NB4 (cell line): ENCODE measurements around the gene KIAA1671.

Experiments
- POLR2A ChIP-seq: IDR thresholded peaks from 2 replicates; pipeline ENCODE4 v1.6.1; 2011; ENCODE audit warnings: mild to moderate bottlenecking; ENCODE audit not compliant: insufficient read length; ENCODE audit errors: extremely low read depth
- TF ChIP-seq, protein P1 (sequence below): IDR thresholded peaks from one replicate; pipeline ENCODE4 v1.5.1; 2012; ENCODE audit warnings: low read depth, low read length

DNA sequence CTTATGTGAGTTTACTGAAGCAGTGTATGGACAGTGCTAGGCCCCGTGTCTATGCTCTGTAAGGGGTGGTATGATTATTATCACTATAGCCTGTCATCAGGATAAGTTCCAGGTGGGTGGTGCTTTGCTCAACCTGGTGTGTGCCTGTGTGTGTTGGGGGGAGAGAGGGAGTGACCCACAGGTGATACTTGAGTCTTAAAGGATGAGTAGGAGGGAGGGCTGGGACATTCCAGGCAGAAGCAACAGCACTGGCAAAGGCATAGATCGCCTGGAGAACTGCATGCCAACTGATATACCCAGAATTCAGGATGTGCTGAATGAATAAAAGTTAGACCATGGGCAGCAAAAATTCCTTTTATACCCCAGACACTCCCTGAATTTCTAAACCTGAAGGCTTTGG is 4.5 kb downstream of the KIAA1671 start:
- TF ChIP-seq, protein P1, sequence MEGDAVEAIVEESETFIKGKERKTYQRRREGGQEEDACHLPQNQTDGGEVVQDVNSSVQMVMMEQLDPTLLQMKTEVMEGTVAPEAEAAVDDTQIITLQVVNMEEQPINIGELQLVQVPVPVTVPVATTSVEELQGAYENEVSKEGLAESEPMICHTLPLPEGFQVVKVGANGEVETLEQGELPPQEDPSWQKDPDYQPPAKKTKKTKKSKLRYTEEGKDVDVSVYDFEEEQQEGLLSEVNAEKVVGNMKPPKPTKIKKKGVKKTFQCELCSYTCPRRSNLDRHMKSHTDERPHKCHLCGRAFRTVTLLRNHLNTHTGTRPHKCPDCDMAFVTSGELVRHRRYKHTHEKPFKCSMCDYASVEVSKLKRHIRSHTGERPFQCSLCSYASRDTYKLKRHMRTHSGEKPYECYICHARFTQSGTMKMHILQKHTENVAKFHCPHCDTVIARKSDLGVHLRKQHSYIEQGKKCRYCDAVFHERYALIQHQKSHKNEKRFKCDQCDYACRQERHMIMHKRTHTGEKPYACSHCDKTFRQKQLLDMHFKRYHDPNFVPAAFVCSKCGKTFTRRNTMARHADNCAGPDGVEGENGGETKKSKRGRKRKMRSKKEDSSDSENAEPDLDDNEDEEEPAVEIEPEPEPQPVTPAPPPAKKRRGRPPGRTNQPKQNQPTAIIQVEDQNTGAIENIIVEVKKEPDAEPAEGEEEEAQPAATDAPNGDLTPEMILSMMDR: no peak
- no peak for TF ChIP-seq POLR2A
